GM21786 (cell line): Measurements from ENCODE around the gene SH3PXD2A.
"Not testable (repeated sequence)": the region's sequence is repeated elsewhere in the genome, so short reads cannot be mapped to it uniquely, and the experiment has no call there.

Experiments
- ATAC-seq: cut with Tn5 transposase; IDR thresholded peaks from one replicate; pipeline ENCODE4 v1.9.1; 2021; ENCODE audit not compliant: unreplicated experiment

The SH3PXD2A gene

GRCh38 chr10:103673606-103674005, 181.8 kb downstream of the SH3PXD2A start:
- no peak for ATAC-seq

GRCh38 chr10:103672345-103672744, 183.0 kb downstream of the SH3PXD2A start:
- no peak for ATAC-seq

DNA sequence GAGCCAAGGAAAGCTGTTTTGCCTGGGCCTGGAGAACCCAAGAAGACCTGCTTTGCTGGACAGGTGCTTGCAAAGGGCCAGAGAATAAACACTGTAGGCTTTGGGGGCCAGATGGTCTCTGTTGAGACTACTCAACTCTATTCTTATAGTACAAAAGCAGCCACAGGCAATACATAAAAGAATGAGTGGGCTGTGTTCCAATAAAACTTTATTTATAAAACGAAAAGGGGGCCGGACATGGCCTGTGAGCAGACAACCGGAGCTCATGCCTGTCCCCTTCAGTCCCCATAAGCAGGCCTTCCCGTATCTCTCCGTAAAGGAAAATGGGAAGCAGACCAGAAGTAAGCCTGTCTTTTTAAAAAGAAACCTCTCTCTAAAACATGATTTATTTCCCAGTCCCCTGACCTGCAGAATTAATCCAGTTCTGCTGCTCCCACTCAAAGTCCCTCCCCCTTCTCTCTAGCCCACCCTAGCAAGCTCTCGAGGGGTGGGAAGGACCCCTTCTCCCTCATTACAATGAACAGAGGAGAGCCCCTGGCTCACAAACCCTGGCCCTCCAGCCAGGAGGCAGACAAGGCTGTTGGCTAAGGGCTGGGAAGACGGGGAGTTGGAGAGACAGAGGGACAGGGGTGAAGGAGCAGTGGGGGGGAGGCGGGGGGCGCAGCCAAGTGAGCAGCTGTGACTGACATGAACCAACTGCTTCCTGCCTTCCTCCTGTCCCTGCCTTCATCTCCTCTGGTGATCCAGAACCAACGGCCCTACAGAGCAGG, 184.1 kb downstream of the SH3PXD2A start:
- ATAC-seq, result no peak

- ATAC-seq, result no peak
Observed at GRCh38 chr10:103669944-103670343, 185.4 kb downstream of the SH3PXD2A start.

GRCh38 chr10:103669243-103669929, 186.0 kb downstream of the SH3PXD2A start:
- no peak for ATAC-seq

DNA sequence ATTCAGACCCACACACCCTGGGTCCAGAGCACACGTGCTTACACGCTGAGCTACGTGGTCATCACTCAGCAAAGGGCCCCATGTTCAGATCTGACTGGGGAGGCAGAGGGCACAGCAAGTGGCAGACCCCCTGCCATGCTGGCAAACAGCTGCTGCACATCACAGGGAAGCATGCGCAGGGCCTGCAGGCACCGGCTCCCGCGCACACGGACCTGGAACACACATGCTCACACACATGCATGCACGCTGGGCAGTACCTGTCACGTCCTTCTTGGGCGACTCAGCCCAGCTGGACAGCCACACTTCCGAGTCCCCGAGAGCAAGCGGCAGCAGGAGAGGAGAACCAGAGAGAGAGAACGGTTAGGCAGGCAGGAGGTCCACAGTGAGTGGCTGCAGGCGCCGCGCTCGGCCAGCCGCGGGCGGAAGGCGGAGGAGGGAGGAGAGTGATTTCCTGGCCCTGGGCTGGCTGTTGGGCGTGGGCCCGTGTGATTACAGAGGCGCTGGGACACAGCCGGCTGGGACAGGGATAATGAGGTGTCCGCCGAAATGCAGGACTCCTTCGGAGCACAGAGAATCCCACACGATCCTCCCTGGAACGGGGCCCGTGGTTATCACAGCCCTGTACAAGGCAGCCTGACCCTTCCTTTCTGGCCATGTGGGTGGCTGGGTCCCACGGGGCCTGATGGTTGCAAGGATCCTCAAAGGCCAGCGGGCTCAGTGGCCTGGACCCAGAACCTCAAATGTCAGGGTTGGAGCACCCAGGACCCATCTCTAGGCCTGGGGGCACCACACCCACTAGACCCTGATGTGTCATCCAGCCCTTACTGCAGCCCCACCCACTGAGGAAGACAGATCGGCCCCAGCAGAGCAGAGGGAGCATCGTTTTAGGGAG, 186.8 kb downstream of the SH3PXD2A start:
- no peak for ATAC-seq

GRCh38 chr10:103667356-103667755, 188.0 kb downstream of the SH3PXD2A start:
- no peak for ATAC-seq

DNA sequence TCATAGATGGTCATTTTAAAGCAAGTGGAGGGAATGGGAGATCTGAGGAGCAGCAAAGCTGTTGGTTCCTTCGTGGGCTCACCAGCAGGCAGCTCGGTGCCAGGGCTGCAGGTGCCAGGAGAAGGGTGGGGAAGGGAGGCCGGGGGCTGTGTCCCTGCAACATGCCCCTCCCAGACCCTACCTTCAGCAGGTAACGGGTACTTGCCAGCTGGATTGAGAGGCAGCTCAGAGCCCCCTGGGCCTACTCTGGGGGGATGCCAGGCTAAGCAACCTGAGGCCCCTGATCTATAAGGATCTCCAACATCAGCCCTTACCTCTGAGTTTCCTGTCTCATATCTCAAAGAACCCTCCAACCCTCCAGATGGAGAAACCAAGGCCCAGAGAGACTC, 188.6 kb downstream of the SH3PXD2A start:
- no peak for ATAC-seq

DNA sequence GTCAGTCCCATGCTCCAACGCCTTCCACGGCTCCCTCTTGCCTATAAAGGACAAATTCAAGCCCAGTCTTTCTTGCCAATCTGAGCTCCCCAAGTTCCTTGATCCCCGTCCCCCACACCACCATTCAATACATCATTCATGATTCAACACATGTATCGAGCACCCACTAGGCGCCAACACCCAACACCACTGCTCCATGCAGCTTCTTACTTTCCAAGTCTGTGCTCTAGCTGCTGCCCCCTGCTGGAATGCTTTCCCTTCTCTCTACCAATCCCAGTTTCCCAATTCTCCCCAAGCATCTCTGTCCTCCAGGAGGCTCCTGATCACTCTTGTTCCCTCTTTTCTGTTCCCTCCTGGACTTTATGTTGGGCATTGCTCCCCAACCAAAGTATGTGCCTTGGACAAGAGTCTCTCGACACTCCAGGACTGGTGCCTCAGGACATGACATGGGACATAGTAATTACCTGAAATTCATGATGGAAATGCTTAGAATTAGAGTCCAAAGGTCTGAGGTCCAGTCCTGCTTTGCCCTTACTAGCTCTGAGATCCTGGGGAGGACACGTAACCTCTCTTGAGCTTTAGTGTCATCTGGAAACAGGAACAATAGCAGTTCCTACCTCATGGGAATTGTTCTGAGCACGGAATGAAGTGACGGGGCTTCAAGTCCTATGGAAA, 189.2 kb downstream of the SH3PXD2A start:
- ATAC-seq, result no peak

DNA sequence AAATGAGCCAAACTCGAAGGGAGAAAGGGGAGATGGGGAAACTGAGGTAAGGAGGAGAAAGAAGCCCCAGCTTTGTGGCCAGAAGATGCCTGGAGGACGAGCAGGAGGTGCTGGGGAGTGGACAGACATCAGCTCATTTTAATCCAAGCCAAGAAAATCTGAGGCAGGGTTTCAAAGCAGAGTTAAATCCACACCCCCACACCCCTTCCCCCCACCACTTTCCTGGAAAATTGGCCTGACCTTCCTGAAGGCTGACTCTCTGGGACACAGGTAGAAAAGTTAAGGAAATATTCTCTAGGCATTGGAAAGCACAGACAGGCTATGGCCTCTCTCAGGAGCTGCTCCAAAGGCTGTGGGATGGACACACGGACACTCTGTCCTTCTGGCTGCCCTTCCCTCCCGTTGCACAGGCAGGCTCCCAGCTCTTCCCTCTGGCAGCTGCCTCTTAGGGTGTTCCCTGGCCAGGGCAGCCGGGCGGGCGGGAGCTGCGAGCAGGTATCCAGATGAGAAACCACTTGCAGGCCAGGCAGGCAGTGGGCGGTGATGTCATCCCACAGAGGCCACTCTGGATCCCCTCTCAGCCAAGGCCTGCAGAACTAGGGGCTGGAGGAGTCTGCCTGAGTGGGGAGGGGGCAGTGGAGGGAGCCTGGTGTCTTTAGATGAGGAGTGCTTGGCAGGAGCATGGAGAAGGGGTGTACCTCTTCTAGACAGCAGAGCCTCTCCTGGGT, 190.1 kb downstream of the SH3PXD2A start:
- ATAC-seq, result no peak

GRCh38 chr10:103663802-103664201, 191.6 kb downstream of the SH3PXD2A start:
- ATAC-seq, result no peak

- ATAC-seq, result no peak
Observed at GRCh38 chr10:103663236-103663635, 192.1 kb downstream of the SH3PXD2A start.

- ATAC-seq, result not testable (repeated sequence)
Observed at GRCh38 chr10:103662704-103663103, 192.7 kb downstream of the SH3PXD2A start.

GRCh38 chr10:103661198-103661950, 194.0 kb downstream of the SH3PXD2A start:
- ATAC-seq, result no peak

DNA sequence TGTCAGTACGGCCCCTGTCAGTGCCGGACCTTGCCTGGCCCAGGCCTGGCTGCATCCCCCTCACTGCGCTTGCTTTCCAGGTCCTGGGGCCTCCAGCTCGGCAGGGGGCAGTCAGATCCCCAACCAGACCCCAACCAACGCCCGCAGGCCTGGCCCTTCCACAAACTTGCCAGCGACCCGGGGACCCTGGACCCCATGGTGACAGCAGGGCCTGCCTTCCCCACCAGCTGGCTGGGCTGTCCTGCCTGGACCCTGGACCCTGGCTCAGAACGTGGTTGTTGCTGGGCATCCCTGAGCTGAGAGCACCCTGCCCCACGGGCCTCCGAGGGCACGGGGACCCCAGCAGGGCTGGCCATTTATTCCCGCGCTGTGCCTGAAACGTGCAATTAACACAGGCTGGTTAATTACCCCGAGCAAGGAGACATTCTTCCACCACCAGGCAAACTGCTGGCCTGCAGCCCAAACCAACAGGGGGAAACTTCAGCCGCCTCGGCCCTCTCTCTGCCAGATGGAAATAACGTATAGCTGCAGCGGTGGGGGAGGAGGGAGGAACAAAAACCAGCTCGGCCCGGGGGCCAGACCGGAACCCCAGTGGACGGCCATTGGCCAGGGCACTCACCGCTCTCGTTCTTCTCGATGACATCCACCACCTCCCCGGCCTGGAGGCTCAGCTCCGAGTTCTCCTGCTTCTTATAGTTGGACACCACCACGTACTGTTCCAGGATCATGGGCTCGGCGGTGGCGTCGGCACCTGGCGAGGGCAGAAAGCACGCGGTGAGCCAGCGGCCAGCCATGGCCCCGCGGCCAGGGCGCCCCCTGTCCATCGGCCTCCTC, 194.8 kb downstream of the SH3PXD2A start:
- ATAC-seq, result peak; percentile 29

DNA sequence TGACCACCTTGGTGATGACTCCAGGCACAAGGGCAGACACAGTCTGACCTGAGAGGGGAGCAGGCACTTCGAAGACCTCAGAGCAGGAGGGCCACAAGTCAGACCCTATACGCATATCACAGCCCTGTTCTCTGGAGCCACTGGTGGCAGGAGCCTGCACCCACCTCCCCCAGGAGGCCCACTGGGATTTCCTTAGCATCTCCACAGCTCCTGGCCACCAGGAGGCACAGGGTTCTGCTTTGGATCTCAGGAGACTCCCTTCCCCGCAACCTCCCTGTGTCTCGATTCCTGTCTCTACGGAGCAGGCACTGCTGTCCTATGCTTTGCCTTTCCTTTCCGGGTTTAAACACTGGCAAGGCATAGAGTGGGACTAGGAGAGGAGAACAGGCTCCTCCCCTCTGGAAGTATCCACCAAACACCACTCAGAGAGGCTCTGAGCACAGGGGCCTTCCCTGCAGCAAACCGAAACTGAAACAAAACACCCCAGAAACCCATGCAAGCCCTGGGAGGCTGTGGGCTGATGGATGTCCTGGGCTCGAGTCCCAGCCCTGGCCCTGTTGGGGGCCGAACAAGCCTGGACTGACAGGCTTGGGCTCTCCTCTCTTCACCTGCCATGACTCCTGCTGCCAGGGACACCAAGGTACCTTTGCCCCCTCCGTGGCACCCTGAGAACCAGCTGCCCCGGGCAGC, 195.6 kb downstream of the SH3PXD2A start:
- peak; percentile 90 for ATAC-seq

DNA sequence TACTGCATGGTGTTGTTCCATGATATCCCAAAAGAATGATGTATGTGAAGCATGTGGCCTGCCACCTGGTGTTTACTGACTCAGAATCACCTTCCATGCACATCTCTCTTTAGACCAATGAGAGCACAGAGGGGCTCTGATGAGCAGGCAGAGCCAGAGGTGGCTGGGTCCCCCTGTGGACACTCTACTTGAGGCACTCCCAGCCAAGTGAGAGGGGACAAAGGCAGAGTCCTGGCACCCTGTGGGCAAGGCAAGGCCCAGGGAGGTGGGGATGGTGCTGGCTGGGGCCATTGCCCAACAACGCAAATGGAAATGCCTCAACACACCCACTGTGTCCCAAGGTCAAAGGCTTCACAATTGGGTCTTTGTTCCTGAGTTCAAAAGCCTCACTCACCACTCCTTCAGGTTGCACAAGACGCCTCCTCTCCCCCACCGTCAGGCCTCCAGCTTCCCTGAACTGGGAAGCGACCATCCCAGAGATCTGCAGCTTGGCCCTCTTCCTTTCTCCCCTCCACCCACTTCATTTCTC, 197.3 kb downstream of the SH3PXD2A start:
- ATAC-seq, result no peak

DNA sequence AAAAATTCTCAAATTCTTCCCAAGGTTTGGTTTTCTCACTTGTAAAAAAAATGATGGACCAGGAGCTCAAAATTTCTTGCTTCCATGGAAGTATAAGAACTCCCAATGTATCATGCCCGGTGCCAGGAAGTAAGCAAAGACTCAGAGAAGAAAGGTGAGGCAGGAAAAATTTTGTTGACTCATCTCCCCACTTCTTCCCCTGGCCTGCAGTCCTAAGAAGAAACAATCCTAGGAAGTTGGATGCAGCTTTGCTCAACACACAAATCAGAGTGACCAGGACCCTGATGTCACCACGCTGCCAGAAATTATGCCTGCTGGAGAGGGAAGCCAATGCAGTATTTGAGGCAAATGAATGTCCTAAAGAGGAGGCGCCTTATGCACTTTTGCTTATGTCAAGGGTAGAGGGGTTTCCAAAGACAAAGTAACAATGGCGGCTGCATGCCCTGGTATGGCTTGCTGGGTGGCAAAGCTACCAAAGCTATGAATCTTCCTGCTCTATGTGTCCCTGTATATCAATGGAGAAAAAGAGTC, 198.2 kb downstream of the SH3PXD2A start:
- no peak for ATAC-seq
